GM19397 (cell line): ENCODE results near the gene DGKQ.
A peak's percentile ranks its signal among the peaks of the same experiment; 100 is the strongest.
"Not testable (repeated sequence)": the region's sequence is repeated elsewhere in the genome, so short reads cannot be mapped to it uniquely, and the experiment has no call there.

Experiments
- ATAC-seq: cut with Tn5 transposase; IDR thresholded peaks from one replicate; pipeline ENCODE4 v1.9.1; 2021; ENCODE audit warnings: mild to moderate bottlenecking, moderate library complexity; ENCODE audit not compliant: unreplicated experiment

DGKQ gene

GRCh38 chr4:952881-953573, 20.3 kb downstream of the DGKQ start:
- ATAC-seq, result no peak

- ATAC-seq, result no peak
Observed at GRCh38 chr4:951594-952468, 21.5 kb downstream of the DGKQ start.

GRCh38 chr4:951186-951585, 22.2 kb downstream of the DGKQ start:
- no peak for ATAC-seq

- ATAC-seq, result no peak
Observed at GRCh38 chr4:950136-951020, 23.0 kb downstream of the DGKQ start.

- no peak for ATAC-seq
Observed at GRCh38 chr4:949656-950055, 23.7 kb downstream of the DGKQ start.

- ATAC-seq, result no peak
Observed at GRCh38 chr4:948936-949300, 24.5 kb downstream of the DGKQ start.

GRCh38 chr4:948101-948935, 25.1 kb downstream of the DGKQ start:
- no peak for ATAC-seq

- no peak for ATAC-seq
Observed at GRCh38 chr4:947491-947971, 25.8 kb downstream of the DGKQ start.

- ATAC-seq, result no peak
Observed at GRCh38 chr4:946517-947471, 26.6 kb downstream of the DGKQ start.

- ATAC-seq, result no peak
Observed at GRCh38 chr4:946103-946450, 27.3 kb downstream of the DGKQ start.

- ATAC-seq, result no peak
Observed at GRCh38 chr4:945274-946102, 27.9 kb downstream of the DGKQ start.

GRCh38 chr4:939508-939907, 33.9 kb downstream of the DGKQ start:
- not testable (repeated sequence) for ATAC-seq

- peak; percentile 3 for ATAC-seq
Observed at GRCh38 chr4:932713-933070, 40.7 kb downstream of the DGKQ start.

- ATAC-seq, result peak; percentile 91
Observed at GRCh38 chr4:931960-932712, 41.2 kb downstream of the DGKQ start, which contains the start of the genes GAK and TMEM175. Gene GAK, minus strand, starts transcription at chr4:932316. Its CDS starts 129 bp downstream, at chr4:932187. Gene TMEM175, plus strand, starts transcription at chr4:932460. Its CDS starts 15,280 bp downstream, at chr4:947740.

GRCh38 chr4:931194-931959, 42.0 kb downstream of the DGKQ start:
- ATAC-seq, result no peak

- ATAC-seq, result no peak
Observed at GRCh38 chr4:930827-931193, 42.6 kb downstream of the DGKQ start.

- no peak for ATAC-seq
Observed at GRCh38 chr4:930028-930551, 43.3 kb downstream of the DGKQ start.
